H9 (cell line): Measurements from ENCODE around the gene YAP1. TPM values are rescaled to one million over a fixed set of nuclear protein-coding genes. Genes with fewer than 3 reads are reported as not detected.

ENCODE experiments used
- DNase-seq: peaks from one replicate; pipeline ENCODE4 v3.0.0-alpha.2; 2017
- H2AFZ ChIP-seq: one replicate; pipeline ENCODE4 v1.6.1; 2013; ENCODE audit warnings: mild to moderate bottlenecking, low read length, control low read depth, moderate library complexity
- H2AK5ac ChIP-seq: 2 replicates; pipeline ENCODE4 v1.6.1; 2013; ENCODE audit warnings: low read length, control low read depth, mixed read lengths; ENCODE audit not compliant: insufficient read length
- H2BK120ac ChIP-seq: one replicate; pipeline ENCODE4 v1.6.1; 2013; ENCODE audit warnings: low read depth, mild to moderate bottlenecking, low read length, control low read depth, inconsistent platforms; ENCODE audit not compliant: poor library complexity, severe bottlenecking
- H2BK12ac ChIP-seq: 2 replicates; pipeline ENCODE4 v1.6.1; 2013; ENCODE audit warnings: low read length, control low read depth, mixed read lengths, low read depth; ENCODE audit not compliant: insufficient read length
- H2BK15ac ChIP-seq: 2 replicates; pipeline ENCODE4 v1.6.1; 2013; ENCODE audit warnings: low read depth, low read length, control low read depth
- H2BK20ac ChIP-seq: one replicate; pipeline ENCODE4 v1.6.1; 2013; ENCODE audit warnings: low read depth, mild to moderate bottlenecking, low read length, control low read depth, inconsistent platforms; ENCODE audit not compliant: poor library complexity, severe bottlenecking
- H2BK5ac ChIP-seq: 2 replicates; pipeline ENCODE4 v1.6.1; 2013; ENCODE audit warnings: low read length, control low read depth, mixed read lengths; ENCODE audit not compliant: insufficient read length
- H3K14ac ChIP-seq: 2 replicates; pipeline ENCODE4 v1.6.1; 2013; ENCODE audit warnings: low read length, control low read depth; ENCODE audit not compliant: insufficient read depth
- H3K18ac ChIP-seq: 2 replicates; pipeline ENCODE4 v1.6.1; 2013; ENCODE audit warnings: low read depth, mild to moderate bottlenecking, mixed read lengths, low read length, control low read depth; ENCODE audit not compliant: insufficient read length
- H3K23ac ChIP-seq: 2 replicates; pipeline ENCODE4 v1.6.1; 2013; ENCODE audit warnings: low read length, control low read depth, mixed read lengths, low read depth; ENCODE audit not compliant: insufficient read length
- H3K23me2 ChIP-seq: 2 replicates; pipeline ENCODE4 v1.6.1; 2013; ENCODE audit warnings: low read depth, mild to moderate bottlenecking, mixed read lengths, low read length, control low read depth; ENCODE audit not compliant: insufficient read length, poor library complexity, severe bottlenecking
- H3K27ac ChIP-seq: 2 replicates; pipeline ENCODE4 v1.5.1; 2013; ENCODE audit warnings: low read length, control low read depth, mixed read lengths, low read depth; ENCODE audit not compliant: insufficient read length
- H3K27me3 ChIP-seq: 2 replicates; pipeline ENCODE4 v1.6.1; 2013; ENCODE audit warnings: low read length, control low read depth, inconsistent platforms; ENCODE audit not compliant: insufficient read depth
- H3K4ac ChIP-seq: 2 replicates; pipeline ENCODE4 v1.6.1; 2013; ENCODE audit warnings: low read depth, mild to moderate bottlenecking, control low read depth, inconsistent platforms, low read length, moderate library complexity
- H3K4me1 ChIP-seq: 2 replicates; pipeline ENCODE4 v1.6.1; 2013; ENCODE audit warnings: low read length, control low read depth, inconsistent platforms; ENCODE audit not compliant: insufficient read depth
- H3K4me2 ChIP-seq: 2 replicates; pipeline ENCODE4 v1.6.1; 2013; ENCODE audit warnings: low read length, control low read depth, mixed read lengths; ENCODE audit not compliant: insufficient read length, insufficient read depth
- H3K56ac ChIP-seq: 2 replicates; pipeline ENCODE4 v1.6.1; 2013; ENCODE audit warnings: low read depth, mild to moderate bottlenecking, mixed read lengths, low read length, control low read depth; ENCODE audit not compliant: insufficient read length
- H3K79me1 ChIP-seq: 2 replicates; pipeline ENCODE4 v1.6.1; 2013; ENCODE audit warnings: low read depth, mild to moderate bottlenecking, moderate library complexity, low read length, control low read depth, inconsistent platforms; ENCODE audit not compliant: insufficient read depth, poor library complexity, severe bottlenecking
- H3K79me2 ChIP-seq: 2 replicates; pipeline ENCODE4 v1.6.1; 2013; ENCODE audit warnings: low read length, control low read depth, inconsistent platforms; ENCODE audit not compliant: insufficient read depth
- H3K9ac ChIP-seq: 2 replicates; pipeline ENCODE4 v1.6.1; 2013; ENCODE audit warnings: low read length, control low read depth, mixed read lengths; ENCODE audit not compliant: insufficient read length; ENCODE audit errors: extremely low read depth
- H3K9me3 ChIP-seq: one replicate; pipeline ENCODE4 v1.6.1; 2013; ENCODE audit warnings: low read depth, low read length, inconsistent platforms; ENCODE audit not compliant: control insufficient read depth
- H3T11ph ChIP-seq: one replicate; pipeline ENCODE4 v1.6.1; 2013; ENCODE audit warnings: mild to moderate bottlenecking, low read length, control low read depth, inconsistent platforms
- H4K20me1 ChIP-seq: one replicate; pipeline ENCODE4 v1.6.1; 2013; ENCODE audit not compliant: control insufficient read depth, insufficient read length, insufficient read depth
- H4K5ac ChIP-seq: 2 replicates; pipeline ENCODE4 v1.6.1; 2013; ENCODE audit warnings: low read depth, mild to moderate bottlenecking, mixed read lengths, low read length, control low read depth; ENCODE audit not compliant: insufficient read length
- H4K8ac ChIP-seq: replicated peaks from 2 replicates; pipeline ENCODE4 v1.6.1; 2013; ENCODE audit warnings: low read length, control low read depth, mixed read lengths, low read depth; ENCODE audit not compliant: insufficient read length
- H4K91ac ChIP-seq: 2 replicates; pipeline ENCODE4 v1.6.1; 2013; ENCODE audit warnings: low read depth, mild to moderate bottlenecking, moderate library complexity, mixed read lengths, low read length, control low read depth; ENCODE audit not compliant: insufficient read length
- H3K27ac Mint-ChIP-seq, 3 experiments: 2 replicates in 2 of 3; 3 replicates in 1 of 3; pipeline ENCODE4 v1.8.0; 2020 to 2021; ENCODE audit warnings: mixed read lengths in 3 of 3, mild to moderate bottlenecking in 1 of 3, moderate library complexity in 1 of 3
- H3K27me3 Mint-ChIP-seq: 2 replicates; pipeline ENCODE4 v1.8.0; 2021; ENCODE audit warnings: low read depth, mild to moderate bottlenecking, moderate library complexity, mixed read lengths
- H3K36me3 Mint-ChIP-seq, 3 experiments: 2 replicates in 2 of 3; 3 replicates in 1 of 3; pipeline ENCODE4 v1.8.0; 2020 to 2021; ENCODE audit warnings: low read depth in 3 of 3, mixed read lengths in 3 of 3; ENCODE audit not compliant: insufficient read depth in 1 of 3
- H3K4me1 Mint-ChIP-seq, 2 experiments: 2 replicates each; pipeline ENCODE4 v1.8.0; 2020; ENCODE audit warnings: mixed read lengths in 2 of 2
- H3K4me3 Mint-ChIP-seq, 2 experiments: 2 replicates in 1 of 2; 3 replicates in 1 of 2; pipeline ENCODE4 v1.8.0; 2020 to 2021; ENCODE audit warnings: mild to moderate bottlenecking in 2 of 2, mixed read lengths in 2 of 2, moderate library complexity in 1 of 2
- H3K9me3 Mint-ChIP-seq, 2 experiments: 2 replicates in 1 of 2; 3 replicates in 1 of 2; pipeline ENCODE4 v1.8.0; 2020; ENCODE audit warnings: mild to moderate bottlenecking in 2 of 2, mixed read lengths in 2 of 2, moderate library complexity in 1 of 2
- CTCF ChIP-seq: fragments of 200-600 bp; sonication (generic); conservative IDR thresholded peaks from 3 replicates; pipeline ENCODE4 v1.8.0; 2021; ENCODE audit warnings: antibody characterized with exemption, mild to moderate bottlenecking
- WGBS: extraction: QIAGEN DNeasy Blood & Tissue Kit; methylation state at CpG from one replicate; pipeline ENCODE4 v1.1.7; 2013; ENCODE audit warnings: missing lambda C conversion rate, low lambda C conversion rate, mixed read lengths; ENCODE audit not compliant: insufficient read length; ENCODE audit errors: extremely low coverage; 5-methylcytosine and 5-hydroxymethylcytosine counted together
- total RNA-seq: library from RNA; stranded (reverse); gene quantifications from 2 replicates; pipeline ENCODE4 v1.2.1, GENCODE V29; 2021

The YAP1 gene
- total RNA-seq, 1 experiment from 2014 or later: 124 TPM

- no peak overlapping the region for H4K5ac ChIP-seq
- H2BK5ac ChIP-seq: no peak overlapping the region
- H3T11ph ChIP-seq: no peak overlapping the region
- no peaks in the 10 kb centered on the region for H3K27me3 Mint-ChIP-seq
- no peak overlapping the region for H3K23ac ChIP-seq
- H3K27ac Mint-ChIP-seq: no peak overlapping the region; a peak in 1 of 7 replicates
- no peaks in the 10 kb centered on the region for H4K20me1 ChIP-seq
- no peaks in the 10 kb centered on the region for H3K79me1 ChIP-seq
- no peak for TF ChIP-seq CTCF
- no peak overlapping the region for H4K91ac ChIP-seq
- H4K8ac ChIP-seq: no peak overlapping the region
- no peak overlapping the region for H3K4me3 Mint-ChIP-seq
- H2BK15ac ChIP-seq: no peak overlapping the region
- H3K4me1 Mint-ChIP-seq: peaks cover 73 to 79% of the 10 kb centered on the region in 2 experiments
- H3K9me3 Mint-ChIP-seq: no peaks in the 10 kb centered on the region
- H3K23me2 ChIP-seq: no peaks in the 10 kb centered on the region
- no peak overlapping the region for H2BK120ac ChIP-seq
- no peak overlapping the region for H2BK12ac ChIP-seq
- no CpG with 5 or more reads among the region's 2 CpGs for WGBS
- H3K4me1 ChIP-seq: peaks cover 6% of the 10 kb centered on the region
- no peak overlapping the region for H3K14ac ChIP-seq
- H3K4me2 ChIP-seq: no peak overlapping the region
- no peak overlapping the region for H2AFZ ChIP-seq
- DNase-seq: no peak
- H3K27me3 ChIP-seq: no peaks in the 10 kb centered on the region
- no peak overlapping the region for H3K9ac ChIP-seq
- H2AK5ac ChIP-seq: no peak overlapping the region
- no peaks in the 10 kb centered on the region for H3K79me2 ChIP-seq
- H3K18ac ChIP-seq: no peak overlapping the region
- H3K56ac ChIP-seq: no peak overlapping the region
- no peak overlapping the region for H2BK20ac ChIP-seq
- no peak overlapping the region for H3K4ac ChIP-seq
- H3K9me3 ChIP-seq: no peaks in the 10 kb centered on the region
- no peak overlapping the region for H3K27ac ChIP-seq
- H3K36me3 Mint-ChIP-seq: peaks cover 3 to 17% (median 7%) of the 10 kb centered on the region in 3 experiments; a peak in 6 of 7 replicates
Observed at GRCh38 chr11:102201776-102202175, 91.5 kb downstream of the YAP1 start.
